GM20431 (cell line): ENCODE measurements around the gene ERI3.

Source experiments
- in situ Hi-C: fragments of 300-500 bp; cut with MseI, MboI; formaldehyde crosslinking; loops from one replicate; pipeline ENCODE4 v1.15.0; 2020; ENCODE audit warnings: low sequenced_read_pairs; ENCODE audit not compliant: unreplicated experiment

ERI3 gene

GRCh38 chr1:44321466-44321865, 33.6 kb downstream of the ERI3 start:
- in situ Hi-C loops: no loop called here

- in situ Hi-C loops: no loop called here
Measured at GRCh38 chr1:44318097-44319088, 36.7 kb downstream of the ERI3 start.

GRCh38 chr1:44316231-44316759, 38.8 kb downstream of the ERI3 start:
- in situ Hi-C loops: no loop called here

GRCh38 chr1:44315521-44315920, 39.5 kb downstream of the ERI3 start:
- in situ Hi-C loops: no loop called here

- in situ Hi-C loops: no loop called here
Measured at GRCh38 chr1:44314452-44314851, 40.6 kb downstream of the ERI3 start.

- in situ Hi-C loops: no loop called here
Measured at GRCh38 chr1:44313265-44313918, 41.7 kb downstream of the ERI3 start.

- in situ Hi-C loops: no loop called here
Measured at GRCh38 chr1:44312399-44313196, 42.5 kb downstream of the ERI3 start.

- in situ Hi-C loops: no loop called here
Measured at GRCh38 chr1:44310006-44310405, 45.1 kb downstream of the ERI3 start.

GRCh38 chr1:44305962-44306422, 49.1 kb downstream of the ERI3 start:
- in situ Hi-C loops: no loop called here

GRCh38 chr1:44303532-44303931, 51.5 kb downstream of the ERI3 start:
- in situ Hi-C loops: no loop called here

GRCh38 chr1:44302541-44302940, 52.5 kb downstream of the ERI3 start:
- in situ Hi-C loops: no loop called here

- in situ Hi-C loops: no loop called here
Measured at GRCh38 chr1:44301442-44301841, 53.6 kb downstream of the ERI3 start.

GRCh38 chr1:44300852-44301251, 54.2 kb downstream of the ERI3 start:
- in situ Hi-C loops: no loop called here

GRCh38 chr1:44297695-44298400, 57.2 kb downstream of the ERI3 start:
- in situ Hi-C loops: no loop called here

- in situ Hi-C loops: no loop called here
Measured at GRCh38 chr1:44296806-44297205, 58.3 kb downstream of the ERI3 start.

- in situ Hi-C loops: no loop called here
Measured at GRCh38 chr1:44296086-44296485, 59.0 kb downstream of the ERI3 start.

GRCh38 chr1:44294588-44295007, 60.5 kb downstream of the ERI3 start:
- in situ Hi-C loops: no loop called here

- in situ Hi-C loops: no loop called here
Measured at GRCh38 chr1:44293761-44294315, 61.2 kb downstream of the ERI3 start.

GRCh38 chr1:44292651-44293050, 62.4 kb downstream of the ERI3 start:
- in situ Hi-C loops: no loop called here
